ENCODE results near the gene TNFAIP2. TPM values are rescaled to one million over a fixed set of nuclear protein-coding genes. Genes with fewer than 3 reads are reported as not detected.
"Not testable (repeated sequence)": the region's sequence is repeated elsewhere in the genome, so short reads cannot be mapped to it uniquely, and the experiment has no call there.

The TNFAIP2 gene
- total RNA-seq, 1 donor from 2014 or later: 18.2 TPM

GRCh38 chr14:103155826-103156394 lies 32.6 kb downstream of the TNFAIP2 start:
- DNase-seq: no peak

- no peak for DNase-seq
Measured at GRCh38 chr14:103156651-103157378, 33.6 kb downstream of the TNFAIP2 start.

- DNase-seq: no peak
Measured at GRCh38 chr14:103157969-103158368, 34.7 kb downstream of the TNFAIP2 start.

GRCh38 chr14:103158688-103159087 lies 35.4 kb downstream of the TNFAIP2 start:
- DNase-seq: no peak

- DNase-seq: no peak
Measured at GRCh38 chr14:103160321-103161053, 37.2 kb downstream of the TNFAIP2 start.

GRCh38 chr14:103161054-103161397 lies 37.8 kb downstream of the TNFAIP2 start:
- DNase-seq: no peak

GRCh38 chr14:103163199-103163598 lies 39.9 kb downstream of the TNFAIP2 start:
- no peak for DNase-seq

GRCh38 chr14:103164006-103164405 lies 40.7 kb downstream of the TNFAIP2 start:
- no peak for DNase-seq

GRCh38 chr14:103164779-103165178 lies 41.5 kb downstream of the TNFAIP2 start:
- DNase-seq: no peak

GRCh38 chr14:103165323-103165722 lies 42.1 kb downstream of the TNFAIP2 start:
- no peak for DNase-seq

- no peak for DNase-seq
Measured at GRCh38 chr14:103169954-103170353, 46.7 kb downstream of the TNFAIP2 start.

GRCh38 chr14:103171206-103171605 lies 47.9 kb downstream of the TNFAIP2 start:
- not testable (repeated sequence) for DNase-seq

- no peak for DNase-seq
Measured at GRCh38 chr14:103172921-103173320, 49.7 kb downstream of the TNFAIP2 start.

- not testable (repeated sequence) for DNase-seq
Measured at GRCh38 chr14:103173887-103174286, 50.6 kb downstream of the TNFAIP2 start.

- DNase-seq: not testable (repeated sequence)
Measured at GRCh38 chr14:103176176-103176575, 52.9 kb downstream of the TNFAIP2 start.

- no peak for DNase-seq
Measured at GRCh38 chr14:103177376-103177775, 54.1 kb downstream of the TNFAIP2 start.

GRCh38 chr14:103178521-103178920 lies 55.3 kb downstream of the TNFAIP2 start:
- no peak for DNase-seq

- no peak for DNase-seq
Measured at GRCh38 chr14:103179094-103179493, 55.8 kb downstream of the TNFAIP2 start.

- no peak for DNase-seq
Measured at GRCh38 chr14:103180331-103180730, 57.1 kb downstream of the TNFAIP2 start.

GRCh38 chr14:103184046-103184445 lies 60.8 kb downstream of the TNFAIP2 start:
- no peak for DNase-seq

GRCh38 chr14:103185051-103186029 lies 62.1 kb downstream of the TNFAIP2 start:
- no peak for DNase-seq

- no peak for DNase-seq
Measured at GRCh38 chr14:103186241-103186822, 63.1 kb downstream of the TNFAIP2 start.

Measured in occipital lobe (tissue), 2 donors.